Fibroblast of lung (primary cell): ENCODE measurements around the gene DCP1A. TPM values are rescaled to one million over a fixed set of nuclear protein-coding genes. Genes with fewer than 3 reads are reported as not detected.

ENCODE experiments used
- DNase-seq, 2 donors: peaks; one replicate each; pipeline versions ENCODE4 v3.0.0 to v3.0.0-alpha.2; 2010; ENCODE audit warnings: low read depth in 2 of 2
- H2AFZ ChIP-seq: 2 replicates; pipeline ENCODE4 v1.5.1; 2012; ENCODE audit warnings: low read length, control low read depth, inconsistent platforms
- H3K27ac ChIP-seq: 2 replicates; pipeline ENCODE4 v1.5.1; 2011; ENCODE audit warnings: low read length, control low read depth; ENCODE audit not compliant: insufficient read depth
- H3K27me3 ChIP-seq: 2 replicates; pipeline ENCODE4 v1.5.1; 2011; ENCODE audit warnings: mild to moderate bottlenecking, low read length; ENCODE audit not compliant: control insufficient read depth, insufficient read depth
- H3K36me3 ChIP-seq: 2 replicates; pipeline ENCODE4 v1.5.1; 2011; ENCODE audit warnings: low read length; ENCODE audit not compliant: control insufficient read depth, insufficient read depth
- H3K4me1 ChIP-seq: 2 replicates; pipeline ENCODE4 v1.5.1; 2011; ENCODE audit warnings: low read length; ENCODE audit not compliant: control insufficient read depth, insufficient read depth; ENCODE audit errors: extremely low read depth
- H3K4me2 ChIP-seq: 2 replicates; pipeline ENCODE4 v1.5.1; 2011; ENCODE audit warnings: low read length, control low read depth; ENCODE audit not compliant: insufficient read depth; ENCODE audit errors: extremely low read depth
- H3K4me3 ChIP-seq, 4 experiments: fragments of 200-600 bp in 1 of 4; sonication (generic) in 1 of 4; replicated peaks in 1 of 4; 2 replicates each; pipeline ENCODE4 v1.5.1; 2011 to 2016; ENCODE audit warnings: low read length in 4 of 4, low read depth in 3 of 4, mild to moderate bottlenecking in 3 of 4, control low read depth in 2 of 4, inconsistent platforms in 1 of 4, mixed read lengths in 1 of 4; ENCODE audit not compliant: insufficient read depth in 1 of 4; ENCODE audit errors: control extremely low read depth in 1 of 4
- H3K79me2 ChIP-seq: 2 replicates; pipeline ENCODE4 v1.5.1; 2012; ENCODE audit warnings: mild to moderate bottlenecking, low read length, inconsistent platforms; ENCODE audit not compliant: control insufficient read depth, insufficient read depth
- H3K9ac ChIP-seq: 2 replicates; pipeline ENCODE4 v1.5.1; 2011; ENCODE audit warnings: mild to moderate bottlenecking, low read length, control low read depth; ENCODE audit not compliant: insufficient read depth
- H3K9me3 ChIP-seq: 2 replicates; pipeline ENCODE4 v1.5.1; 2012; ENCODE audit warnings: low read depth, low read length; ENCODE audit not compliant: control insufficient read depth, insufficient read depth
- H4K20me1 ChIP-seq: 2 replicates; pipeline ENCODE4 v1.5.1; 2011; ENCODE audit warnings: low read length; ENCODE audit not compliant: control insufficient read depth, insufficient read depth; ENCODE audit errors: extremely low read depth
- CTCF ChIP-seq, 2 donors: IDR thresholded peaks in 1 of 2; conservative IDR thresholded peaks in 1 of 2; 1 replicate in 1 of 2; 2 replicates in 1 of 2; pipeline ENCODE4 v1.5.1; 2011 to 2012; ENCODE audit warnings: low read length in 2 of 2, control low read depth in 1 of 2, inconsistent platforms in 1 of 2, low read depth in 1 of 2, mild to moderate bottlenecking in 1 of 2
- EZH2 ChIP-seq: IDR thresholded peaks from 2 replicates; pipeline ENCODE4 v1.5.1; 2012; ENCODE audit warnings: low read length, control low read depth, mild to moderate bottlenecking; ENCODE audit errors: missing control alignments
- polyA plus RNA-seq, 2 donors: library from polyadenylated mRNA; depleted of rRNA in 1 of 2; stranded (reverse) in 1 of 2; unstranded in 1 of 2; fragments of >200 nt; gene quantifications; 2 replicates each; pipeline ENCODE4 v1.2.1, GENCODE V29; 2011 to 2012; ENCODE audit warnings: missing spikeins in 1 of 2
- total RNA-seq: library from RNA; depleted of rRNA; stranded (reverse); fragments of >200 nt; gene quantifications from 2 replicates; pipeline ENCODE4 v1.2.1, GENCODE V29; 2014

DCP1A gene
- total and polyA plus RNA-seq, 2 donors (not counting 1 experiment from before 2014, with no cell fraction given) = 17.2 to 24.2 TPM

DNA sequence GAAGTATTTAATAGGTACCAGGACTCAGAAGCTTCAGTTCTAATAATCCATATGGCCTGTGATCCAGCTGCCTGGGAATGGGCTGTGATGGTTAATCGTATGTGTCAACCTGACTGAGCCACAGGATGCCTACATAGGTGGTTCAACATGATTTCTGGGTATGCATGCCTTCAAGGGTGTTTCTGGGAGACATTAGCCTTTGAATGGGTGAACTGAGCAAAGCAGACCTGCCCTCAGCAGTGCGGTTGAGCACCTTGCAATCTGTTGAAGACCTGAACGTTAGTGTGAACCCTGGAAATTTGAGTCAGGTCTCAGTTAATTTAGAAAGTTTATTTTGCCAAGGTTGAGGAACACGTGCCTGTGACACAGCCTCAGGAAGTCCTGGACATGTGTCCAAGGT is 68.7 kb downstream of the DCP1A start:
- Histone ChIP-seq H3K9ac (no peak overlapping the region), H3K36me3 (no peaks in the 10 kb centered on the region), H3K4me2 (no peak overlapping the region), H3K79me2 (no peaks in the 10 kb centered on the region), H3K9me3 (no peaks in the 10 kb centered on the region), H3K4me3 (no peak overlapping the region), H2AFZ (no peak overlapping the region), H3K4me1 (no peaks in the 10 kb centered on the region), H3K27ac (no peak overlapping the region), H3K27me3 (no peaks in the 10 kb centered on the region), H4K20me1 (no peaks in the 10 kb centered on the region)
- no peak for DNase-seq
- no peak for TF ChIP-seq CTCF (conservative IDR thresholded peaks at IDR 0.05 in 1 of 2, IDR thresholded peaks at IDR 0.05 in 1 of 2; ENCODE audit: low read depth in 1 of 2, low read length in 2 of 2)
- no peak for TF ChIP-seq EZH2

- H3K9ac ChIP-seq = no peak overlapping the region
- no peaks in the 10 kb centered on the region for H4K20me1 ChIP-seq
- no peaks in the 10 kb centered on the region for H3K79me2 ChIP-seq
- no peak overlapping the region for H3K4me2 ChIP-seq
- H3K9me3 ChIP-seq = no peaks in the 10 kb centered on the region
- no peak for DNase-seq
- no peak overlapping the region for H2AFZ ChIP-seq
- TF ChIP-seq CTCF (conservative IDR thresholded peaks at IDR 0.05 in 1 of 2, IDR thresholded peaks at IDR 0.05 in 1 of 2; ENCODE audit: low read depth in 1 of 2, low read length in 2 of 2) (no peak), EZH2 (no peak)
- no peak overlapping the region for H3K4me3 ChIP-seq
- H3K27me3 ChIP-seq = no peaks in the 10 kb centered on the region
- no peaks in the 10 kb centered on the region for H3K36me3 ChIP-seq
- no peaks in the 10 kb centered on the region for H3K4me1 ChIP-seq
- H3K27ac ChIP-seq = no peak overlapping the region
These were observed 72.3 kb downstream of the DCP1A start for GRCh38 chr3:53274938-53275605.

GRCh38 chr3:53273146-53273670 is 74.1 kb downstream of the DCP1A start:
- H3K27me3 ChIP-seq = no peaks in the 10 kb centered on the region
- H2AFZ ChIP-seq = no peak overlapping the region
- DNase-seq = no peak
- no peaks in the 10 kb centered on the region for H4K20me1 ChIP-seq
- no peaks in the 10 kb centered on the region for H3K9me3 ChIP-seq
- H3K4me3 ChIP-seq = no peak overlapping the region
- no peaks in the 10 kb centered on the region for H3K36me3 ChIP-seq
- peaks cover 6% of the 10 kb centered on the region for H3K4me1 ChIP-seq
- no peak overlapping the region for H3K4me2 ChIP-seq
- H3K9ac ChIP-seq = no peak overlapping the region
- no peak overlapping the region for H3K27ac ChIP-seq
- TF ChIP-seq EZH2 = no peak
- no peak for TF ChIP-seq CTCF (conservative IDR thresholded peaks at IDR 0.05 in 1 of 2, IDR thresholded peaks at IDR 0.05 in 1 of 2; ENCODE audit: low read depth in 1 of 2, low read length in 2 of 2)
- no peaks in the 10 kb centered on the region for H3K79me2 ChIP-seq
